Measurements from ENCODE around the gene PPP4R2. TPM values are rescaled to one million over a fixed set of nuclear protein-coding genes. Genes with fewer than 3 reads are reported as not detected.

Gene PPP4R2
- total RNA-seq, 4 donors from 2014 or later = 46.5 to 56.6 (median 52.7) TPM

- no peak for TF ChIP-seq CTCF (IDR thresholded peaks at IDR 0.05)
- DNase-seq (ENCODE audit: low spot score) (no peak), ATAC-seq (ENCODE audit: low FRiP score) (no peak)
Measured at GRCh38 chr3:73068419-73068818, 71.8 kb downstream of the PPP4R2 start.

- no peak for ATAC-seq (ENCODE audit: low FRiP score)
- no peak for DNase-seq (ENCODE audit: low spot score)
- TF ChIP-seq CTCF (IDR thresholded peaks at IDR 0.05) = no peak
Measured at GRCh38 chr3:73069187-73069586, 72.6 kb downstream of the PPP4R2 start.

- no peak for ATAC-seq (ENCODE audit: low FRiP score)
- no peak for DNase-seq (ENCODE audit: low spot score)
- no peak for TF ChIP-seq CTCF (IDR thresholded peaks at IDR 0.05)
Measured at GRCh38 chr3:73069775-73070444, 73.3 kb downstream of the PPP4R2 start.

- ATAC-seq (ENCODE audit: low FRiP score) = peak; percentile 41
- no peak for DNase-seq (ENCODE audit: low spot score)
- no peak for TF ChIP-seq CTCF (IDR thresholded peaks at IDR 0.05)
Measured at GRCh38 chr3:73070675-73071575, 74.3 kb downstream of the PPP4R2 start.

- DNase-seq (ENCODE audit: low spot score) = no peak
- TF ChIP-seq CTCF (IDR thresholded peaks at IDR 0.05) = no peak
- ATAC-seq (ENCODE audit: low FRiP score) = no peak
Measured at GRCh38 chr3:73071952-73072351, 75.3 kb downstream of the PPP4R2 start.

GRCh38 chr3:73072634-73073033, 76.0 kb downstream of the PPP4R2 start:
- no peak for DNase-seq (ENCODE audit: low spot score)
- ATAC-seq (ENCODE audit: low FRiP score) = no peak
- no peak for TF ChIP-seq CTCF (IDR thresholded peaks at IDR 0.05)

Data from omental fat pad (tissue), 4 donors.